ENCODE data around the gene SLC16A11.
"Not testable (repeated sequence)": the region's sequence is repeated elsewhere in the genome, so short reads cannot be mapped to it uniquely, and the experiment has no call there.

The SLC16A11 gene

DNA sequence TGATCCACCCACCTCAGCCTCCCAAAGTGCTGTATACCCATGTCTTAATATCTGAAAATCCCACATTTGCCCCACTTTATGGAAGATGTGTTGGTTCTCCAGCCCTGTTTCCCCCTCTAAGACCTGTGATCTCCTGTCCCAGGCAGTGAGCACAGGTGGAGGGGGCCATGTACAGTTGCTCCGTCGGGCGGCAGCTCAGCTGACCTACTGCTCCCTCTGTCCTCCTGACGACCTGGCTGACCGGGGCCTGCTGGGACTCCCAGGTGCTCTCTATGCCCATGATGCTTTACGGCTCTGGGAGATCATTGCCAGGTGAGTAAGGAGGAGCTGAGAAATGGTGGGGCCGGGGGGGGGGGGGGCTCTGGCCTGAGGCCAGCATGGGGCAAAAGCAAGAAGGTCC is 38.2 kb downstream of the SLC16A11 start:
- no peak for DNase-seq

DNA sequence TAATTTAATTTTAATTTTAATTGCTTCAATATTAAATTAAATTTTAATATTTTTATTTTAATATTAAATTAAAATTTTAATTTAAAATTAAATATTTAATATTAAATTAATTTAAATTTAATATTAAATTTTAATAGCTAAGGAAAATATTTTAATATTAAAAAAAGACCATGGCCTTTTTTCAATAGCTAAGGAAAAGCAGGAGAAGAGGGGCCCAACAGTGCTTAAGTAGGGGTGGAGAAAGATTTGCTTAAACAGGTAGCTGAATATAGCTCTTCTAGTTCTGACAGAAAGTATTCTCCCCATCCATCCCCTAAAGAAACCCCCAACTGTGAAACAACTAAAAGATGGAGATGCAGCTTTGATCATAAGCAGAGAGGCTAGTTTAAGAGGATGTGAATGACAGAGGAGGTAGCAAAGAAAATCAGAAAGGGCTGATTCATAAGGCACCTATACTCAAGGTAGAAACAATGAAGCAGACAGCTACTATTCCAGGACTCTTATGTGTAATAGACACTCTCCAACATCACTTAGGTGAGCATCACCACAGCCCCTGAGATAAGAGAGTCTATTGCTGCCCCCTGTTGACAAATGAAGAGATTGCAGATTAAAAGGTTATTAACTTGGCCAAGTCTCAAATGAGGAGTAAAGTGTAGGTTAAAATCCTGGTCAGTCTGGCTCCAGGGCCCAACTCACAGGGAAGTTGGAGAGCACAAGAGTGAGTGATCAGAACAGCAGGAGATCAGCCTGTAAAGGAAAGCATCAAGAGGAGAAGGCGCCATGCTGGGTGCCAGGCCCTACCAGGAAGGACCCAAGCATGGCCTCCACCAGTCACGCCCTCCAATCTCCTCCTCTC is 39.3 kb downstream of the SLC16A11 start:
- DNase-seq, result peak in 2 of 5 experiments; percentile 54 to 76

DNA sequence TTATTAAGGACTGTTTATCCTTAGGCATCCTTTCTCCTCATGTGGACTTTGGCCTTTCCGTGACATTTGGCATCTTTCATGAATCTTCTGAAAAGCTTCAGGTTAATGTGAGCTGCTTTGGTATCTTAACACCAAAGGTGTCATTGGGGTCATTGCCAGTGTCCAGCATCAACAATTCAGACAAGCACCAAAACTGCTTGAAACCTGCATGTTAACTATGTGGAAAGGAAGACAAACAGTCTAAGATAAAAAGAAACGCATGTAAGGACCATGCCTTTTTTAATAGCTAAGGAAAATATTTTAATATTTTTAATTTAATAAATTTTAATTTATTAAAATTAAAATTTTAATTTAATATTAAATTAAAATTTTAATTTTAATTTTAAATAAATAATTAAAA is 40.1 kb downstream of the SLC16A11 start:
- DNase-seq, result no peak

DNA sequence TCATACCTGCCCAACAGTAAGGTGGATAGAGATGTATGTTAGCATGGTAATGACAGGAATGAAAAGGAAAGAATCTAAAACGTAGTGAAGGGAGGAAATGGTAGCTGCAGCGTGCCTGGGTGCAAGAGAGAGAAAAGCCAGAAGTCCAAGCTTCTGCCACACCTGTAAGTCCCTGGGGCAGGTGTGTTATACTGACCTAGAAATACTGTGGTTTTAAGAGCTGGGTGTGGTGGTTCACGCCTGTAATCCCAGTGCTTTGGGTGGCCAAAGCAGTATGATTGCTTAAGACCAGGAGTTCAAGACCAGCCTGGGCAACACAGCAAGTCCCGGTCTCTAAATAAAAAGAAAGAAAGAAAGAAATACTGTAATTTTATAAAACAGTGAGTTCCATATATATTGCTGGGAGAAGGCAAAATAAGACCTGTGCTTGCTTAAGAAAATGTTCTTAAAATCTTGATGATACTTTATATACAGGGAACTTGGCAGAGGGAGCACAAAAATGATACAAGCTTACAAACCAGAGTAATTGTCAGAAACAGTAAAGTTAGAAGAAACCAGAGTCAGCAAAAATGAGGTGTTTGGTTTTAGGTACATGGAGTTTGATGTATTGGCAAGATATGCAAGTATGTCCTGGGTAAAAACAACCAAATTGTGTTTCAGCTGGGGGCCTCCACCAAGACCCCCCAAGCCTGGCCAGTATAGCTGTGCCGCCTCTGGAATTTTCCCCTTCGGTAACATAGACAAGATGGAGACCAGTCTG is 41.4 kb downstream of the SLC16A11 start:
- no peak for DNase-seq

DNA sequence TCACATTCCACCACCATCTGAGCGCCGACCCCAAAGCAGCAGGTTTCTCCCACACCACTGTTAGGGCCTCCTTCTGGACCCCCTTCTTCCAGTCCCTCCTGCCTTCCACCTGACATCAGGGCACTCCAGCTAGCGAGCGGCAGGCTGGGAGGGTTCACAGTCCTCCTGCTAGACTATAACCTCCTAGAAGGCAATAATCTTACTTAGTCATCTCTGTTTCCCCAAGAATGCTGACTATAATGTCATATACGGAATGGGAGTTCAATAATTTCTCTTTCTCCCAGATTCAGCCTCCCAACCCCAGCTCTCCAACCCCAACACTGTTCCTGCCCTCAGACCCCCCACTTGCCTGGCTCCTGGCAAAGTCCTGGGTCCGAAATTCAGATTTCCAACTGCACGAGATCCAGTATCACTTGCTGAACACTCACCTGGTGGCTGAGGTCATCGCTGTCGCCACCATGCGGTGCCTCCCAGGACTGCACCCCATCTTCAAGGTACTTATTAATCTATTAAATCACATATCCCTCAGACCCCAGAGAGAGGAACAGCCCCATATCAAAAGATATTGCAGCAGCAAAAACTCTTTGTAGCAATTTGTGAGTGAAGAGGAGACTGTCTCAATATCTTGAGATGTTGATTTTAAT is 42.5 kb downstream of the SLC16A11 start:
- peak in 3 of 5 experiments; percentile 34 to 43 (median 35) for DNase-seq

DNA sequence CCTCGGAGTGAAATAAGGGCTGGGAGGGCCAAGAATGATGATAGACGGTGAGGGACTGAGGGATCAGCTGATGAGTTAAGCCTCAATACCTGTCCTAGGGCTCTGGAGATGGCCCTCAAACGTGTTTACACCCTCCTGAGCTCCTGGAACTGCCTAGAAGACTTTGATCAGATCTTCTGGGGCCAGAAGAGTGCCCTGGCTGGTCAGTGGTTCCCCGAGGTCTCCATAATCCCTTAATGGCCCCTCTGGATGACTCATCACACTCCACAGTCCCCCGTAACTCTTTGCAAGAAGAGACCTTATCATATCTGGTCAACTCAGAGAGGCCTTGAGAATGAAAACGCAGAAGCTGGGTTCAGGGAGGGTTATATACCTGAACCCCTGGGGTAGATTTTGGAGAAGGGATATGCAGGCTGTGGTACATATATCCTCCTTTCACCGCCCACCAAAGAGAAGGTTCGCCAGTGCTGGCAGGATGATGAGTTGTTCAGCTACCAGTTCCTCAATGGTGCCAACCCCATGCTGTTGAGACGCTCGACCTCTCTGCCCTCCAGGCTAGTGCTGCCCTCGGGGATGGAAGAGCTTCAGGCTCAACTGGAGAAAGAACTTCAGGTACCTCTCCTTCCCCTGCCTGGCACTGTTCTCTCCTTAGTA is 44.9 kb downstream of the SLC16A11 start:
- DNase-seq, result no peak

DNA sequence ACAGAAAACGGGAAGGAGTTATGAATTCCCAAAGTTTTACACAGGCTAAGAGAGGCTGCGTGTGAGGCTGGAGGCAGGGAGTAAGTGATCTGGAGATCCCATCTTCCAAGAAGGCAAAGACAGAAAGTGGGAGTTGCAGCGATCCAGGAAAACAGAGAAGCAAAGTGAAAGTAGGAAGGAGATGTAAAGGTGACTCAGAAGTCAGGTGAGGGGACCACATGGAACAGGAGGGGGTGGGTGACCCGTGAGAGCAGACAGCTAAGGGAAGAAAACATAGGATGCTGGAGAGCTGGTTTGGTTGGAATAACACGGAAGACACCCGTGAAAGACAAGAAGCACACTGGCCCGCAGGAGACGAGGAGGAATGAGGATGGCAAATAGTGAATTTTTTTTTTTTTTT is 46.7 kb downstream of the SLC16A11 start:
- no peak for DNase-seq

DNA sequence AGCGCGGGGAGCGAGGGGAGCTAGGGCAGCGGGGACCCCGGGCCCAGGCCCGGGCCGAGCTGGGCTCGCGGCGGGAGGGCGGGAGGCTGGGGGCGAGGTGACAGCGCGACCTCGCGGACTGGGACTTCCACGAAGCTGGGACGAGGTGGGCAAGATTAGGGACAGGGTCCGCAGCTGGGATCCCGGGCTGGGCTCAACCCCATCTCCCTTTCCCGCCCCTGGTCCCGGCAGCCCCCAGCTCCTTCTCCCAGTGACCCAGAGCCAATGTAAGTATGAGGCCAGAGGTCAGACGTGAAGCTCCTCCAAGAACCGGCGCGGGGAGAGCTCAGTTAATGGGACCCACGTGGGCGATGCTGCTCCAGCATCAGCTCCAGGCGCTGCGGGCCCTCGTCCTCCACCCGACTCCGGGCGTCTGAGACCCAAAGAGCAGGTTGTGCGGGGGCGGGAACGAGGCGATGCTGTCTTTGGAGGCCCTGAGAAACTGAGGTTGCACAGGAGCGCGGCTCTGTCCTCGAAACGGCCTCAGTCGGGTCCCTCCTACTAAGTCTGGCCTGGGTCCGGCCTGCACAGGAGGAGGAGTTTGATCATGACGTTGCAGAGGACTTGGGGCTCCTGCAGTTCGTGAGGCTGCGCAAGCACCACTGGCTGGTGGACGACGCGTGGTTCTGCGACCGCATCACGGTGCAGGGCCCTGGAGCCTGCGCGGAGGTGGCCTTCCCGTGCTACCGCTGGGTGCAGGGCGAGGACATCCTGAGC is 47.5 kb downstream of the SLC16A11 start:
- DNase-seq, result no peak

DNA sequence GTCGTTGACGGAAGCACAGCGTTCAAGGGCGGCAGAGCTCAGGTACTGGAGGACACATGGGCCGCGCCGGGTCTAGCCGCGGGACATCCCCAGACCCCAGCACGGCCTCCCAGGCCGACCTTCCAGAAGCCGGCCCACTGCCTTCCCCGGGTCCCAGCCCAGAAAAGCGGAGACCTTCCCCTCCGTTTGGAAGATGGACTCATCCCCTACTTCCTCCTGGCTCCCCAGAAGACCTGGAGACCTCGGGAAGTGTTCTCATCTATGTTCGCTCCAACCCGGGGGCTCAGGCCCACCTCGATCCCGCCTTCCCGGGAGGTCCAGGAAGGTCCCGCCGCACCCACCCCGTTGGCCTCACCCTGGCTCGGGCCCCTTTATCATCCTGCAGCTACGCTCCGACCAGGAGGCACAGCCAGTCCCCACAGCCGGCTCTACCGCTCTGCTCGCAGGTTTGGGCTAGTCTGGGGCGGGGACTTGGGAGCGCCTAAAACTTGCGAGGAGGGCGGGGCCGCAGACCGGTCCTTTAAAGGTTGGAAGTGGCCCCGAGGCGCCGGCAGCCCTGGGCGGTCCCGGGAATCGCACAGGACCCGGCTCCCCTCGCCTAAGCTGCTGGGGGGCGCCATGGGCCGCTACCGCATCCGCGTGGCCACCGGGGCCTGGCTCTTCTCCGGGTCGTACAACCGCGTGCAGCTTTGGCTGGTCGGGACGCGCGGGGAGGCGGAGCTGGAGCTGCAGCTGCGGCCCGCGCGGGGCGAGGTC is 48.2 kb downstream of the SLC16A11 start, which contains the start of gene ALOX12:
Gene ALOX12 (plus strand): TSS at position 550 of the 756 bp plus-strand sequence. CDS start 69 bp downstream, at position 619.
- no peak for DNase-seq

DNA sequence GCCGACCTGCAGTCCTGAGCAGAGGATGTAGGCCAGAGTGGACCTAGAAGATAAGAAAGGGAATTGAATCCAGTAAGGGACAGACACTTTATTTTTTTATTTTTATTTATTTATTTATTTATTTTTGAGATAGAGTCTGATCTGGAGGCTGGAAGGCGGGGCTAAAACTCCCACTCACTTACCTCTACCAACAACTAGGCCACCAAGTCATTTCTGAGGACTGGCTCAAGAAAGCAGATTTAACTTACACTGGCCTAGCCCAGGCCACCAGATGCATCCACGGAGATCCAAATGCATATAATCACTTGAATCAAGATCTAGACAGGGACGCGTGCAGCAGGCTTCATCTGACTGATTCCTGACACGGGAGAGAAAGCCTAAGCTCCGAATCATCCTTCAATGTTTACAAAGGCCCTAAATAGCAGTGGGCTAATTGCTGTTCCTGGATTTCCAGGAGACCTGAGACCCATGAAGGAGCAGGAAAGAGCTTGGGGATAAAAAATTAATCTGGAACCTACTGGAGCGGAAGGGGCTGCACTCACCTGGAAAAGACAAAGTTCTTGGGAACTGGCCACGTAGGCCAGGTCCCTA is 49.1 kb downstream of the SLC16A11 start:
- no peak for DNase-seq

DNA sequence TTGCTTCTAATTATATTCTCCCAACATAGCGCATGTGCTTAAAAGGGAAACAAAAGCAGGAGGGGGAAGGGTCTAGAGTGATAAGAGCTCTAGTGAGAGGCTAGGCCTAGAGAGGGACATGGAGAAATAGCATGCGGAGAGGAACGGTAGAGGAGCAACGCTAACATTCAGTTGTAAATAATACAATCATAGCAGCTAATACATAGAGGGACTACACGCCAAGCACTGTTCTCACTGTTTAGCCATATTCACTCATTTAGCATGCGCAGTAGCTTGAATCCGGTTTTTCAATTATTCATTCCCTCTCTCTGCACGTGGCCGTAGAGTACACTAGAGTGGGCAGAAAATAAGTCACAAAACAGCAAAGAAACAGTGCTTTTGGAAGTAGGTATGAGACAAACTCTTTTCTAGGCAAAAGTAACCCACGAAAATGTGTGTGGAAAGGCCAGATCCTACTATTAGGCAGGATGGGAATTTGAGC is 49.7 kb downstream of the SLC16A11 start:
- DNase-seq, result no peak

DNA sequence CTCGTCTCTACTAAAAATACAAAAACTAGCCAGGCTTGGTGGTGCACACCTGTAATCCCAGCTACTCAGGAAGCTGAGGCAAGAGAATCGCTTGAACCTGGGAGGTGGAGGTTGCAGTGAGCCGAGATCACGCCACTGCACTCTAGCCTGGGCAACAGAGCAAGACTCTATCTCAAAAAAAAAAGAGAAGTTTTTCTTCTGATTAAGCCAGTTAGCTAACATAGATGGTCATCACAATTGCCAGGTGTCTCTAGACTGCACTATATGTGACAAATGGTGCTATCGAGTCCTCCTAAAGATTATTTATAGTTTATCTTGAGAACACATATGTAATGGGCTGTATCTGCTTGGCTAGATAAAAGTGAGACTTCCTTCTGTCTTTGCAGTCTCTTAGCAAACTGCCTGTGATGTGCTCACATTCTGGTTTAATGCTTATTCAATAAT is 50.3 kb downstream of the SLC16A11 start:
- DNase-seq, result not testable (repeated sequence)

Data from T-helper 2 cell (primary cell).